Left forelimb (tissue), 1 donor: ENCODE measurements around the gene STUB1.

ENCODE experiments used
- DNase-seq: peaks from one replicate; pipeline ENCODE4 v3.0.0-alpha.2; 2018; ENCODE audit warnings: low spot score

STUB1 gene

GRCh38 chr16:694863-695354 is 14.7 kb downstream of the STUB1 start:
- DNase-seq, result no peak

GRCh38 chr16:695355-696089 is 15.3 kb downstream of the STUB1 start:
- DNase-seq, result no peak

DNA sequence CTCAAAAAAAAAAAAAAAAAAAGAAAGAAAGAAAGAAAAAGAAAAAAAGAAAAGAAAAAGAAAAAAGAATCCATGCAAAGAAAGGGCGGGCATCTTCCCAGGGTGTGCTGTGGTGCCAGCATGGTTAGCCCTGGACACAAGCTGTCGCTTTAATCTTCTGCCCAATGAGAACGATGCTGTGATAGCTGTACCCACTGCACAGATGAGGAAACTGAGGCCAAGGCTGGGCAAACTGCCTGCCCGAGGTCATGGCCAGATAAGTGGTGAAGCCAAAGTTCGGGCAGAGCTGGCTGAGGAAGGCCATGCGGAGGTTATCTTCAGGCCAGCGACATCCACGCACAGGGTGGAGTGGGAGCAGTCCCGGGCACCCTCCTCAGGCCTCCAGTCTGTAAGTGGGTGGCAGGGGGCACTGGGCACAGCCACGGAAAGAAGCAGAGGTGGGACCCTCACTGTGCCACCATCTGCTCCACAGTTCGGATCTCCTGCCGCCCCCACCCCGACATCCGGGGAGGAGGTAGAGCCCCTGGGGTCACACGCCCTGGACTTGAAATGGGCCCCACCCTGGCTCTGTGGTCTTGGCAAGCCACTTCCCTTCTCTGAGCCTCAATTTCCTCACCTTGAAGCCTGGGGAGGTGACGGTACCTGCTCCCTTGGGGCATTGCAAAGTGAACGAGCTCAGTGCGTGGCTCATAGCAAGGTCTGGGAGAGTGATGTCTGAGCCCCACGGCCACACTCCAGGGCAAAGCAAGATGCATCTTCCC is 18.9 kb downstream of the STUB1 start:
- no peak for DNase-seq

DNA sequence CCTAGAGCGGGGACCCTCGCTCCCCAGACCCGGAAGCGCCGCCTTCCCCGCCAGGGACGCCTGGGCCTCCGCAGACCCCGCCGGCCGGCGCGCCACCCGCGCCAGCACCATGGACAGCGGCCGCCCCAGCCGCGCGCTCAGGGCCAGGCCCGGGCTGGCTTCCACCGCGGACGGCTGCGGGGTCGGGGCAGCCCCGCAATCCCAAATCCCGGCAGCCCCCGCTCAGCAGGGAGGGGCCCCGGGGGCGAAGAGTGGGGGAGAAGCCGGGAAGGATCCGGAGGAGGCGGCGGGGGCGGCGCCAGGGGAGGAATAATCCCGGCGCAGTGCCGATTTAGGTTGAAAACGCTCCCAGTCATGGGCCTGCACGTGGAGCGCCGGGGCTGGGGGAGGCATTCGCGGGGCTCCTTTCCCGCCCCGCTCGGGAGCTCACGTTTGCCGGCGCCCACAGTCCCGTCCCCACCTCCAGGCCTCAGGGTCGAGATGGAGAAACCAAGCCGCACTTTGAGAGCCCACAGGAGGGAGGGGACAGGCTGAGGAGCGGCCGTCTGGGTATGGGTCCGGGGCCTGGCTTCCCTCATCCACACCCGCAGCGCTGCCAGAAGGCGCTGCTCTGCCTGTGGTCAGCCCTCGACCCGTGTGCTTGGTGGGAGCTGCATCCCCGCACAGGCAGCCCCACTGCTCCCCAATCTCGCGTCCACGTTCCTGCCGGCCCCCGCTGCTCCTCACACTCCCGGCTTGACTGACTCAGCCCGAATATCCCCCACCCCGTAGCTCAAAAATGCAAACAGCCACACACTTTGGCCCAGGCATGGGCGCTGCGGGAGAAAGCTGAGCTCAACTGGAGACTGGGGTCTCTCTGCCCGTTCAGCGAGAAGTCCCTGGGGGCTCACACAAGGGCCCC is 20.7 kb downstream of the STUB1 start:
- no peak for DNase-seq

DNA sequence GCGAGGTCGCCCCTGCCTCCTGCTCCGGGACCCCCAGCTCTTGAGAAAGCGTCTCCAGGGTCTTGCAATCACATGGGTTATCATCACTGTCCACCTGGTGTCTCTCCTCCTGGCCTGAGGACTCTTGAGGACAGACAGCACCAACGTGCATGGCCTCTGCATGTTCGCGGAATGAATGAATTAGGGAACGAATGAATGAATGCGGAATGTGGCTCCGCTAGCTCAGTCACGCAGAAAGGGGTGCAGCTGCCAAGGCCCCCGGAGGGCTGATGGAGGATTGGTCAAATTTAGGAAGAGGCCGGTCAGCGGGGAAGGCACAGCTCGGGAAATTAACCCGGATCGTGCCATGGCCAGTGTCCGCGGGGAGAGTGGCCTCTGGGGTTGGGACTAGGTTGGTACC is 22.1 kb downstream of the STUB1 start:
- no peak for DNase-seq

DNA sequence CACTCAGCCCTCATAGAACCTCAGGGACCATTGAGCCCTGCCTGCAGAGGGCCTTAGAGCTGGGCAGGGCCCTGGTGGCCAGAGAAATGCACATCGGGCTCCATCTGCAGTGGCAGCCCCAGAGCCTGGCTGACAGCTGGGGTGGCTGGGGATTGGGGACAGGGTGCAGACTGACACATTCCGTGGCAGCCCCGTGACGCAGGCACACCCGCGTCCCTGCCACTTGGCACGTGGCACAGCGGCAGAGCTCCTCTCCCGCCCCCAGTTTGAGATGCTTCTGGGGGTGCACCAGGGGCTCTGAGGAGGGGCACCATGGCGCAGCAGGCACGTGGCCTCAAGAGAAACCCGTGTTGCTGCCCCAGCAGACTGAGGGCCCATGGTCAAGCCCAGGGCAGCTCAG is 23.2 kb downstream of the STUB1 start:
- no peak for DNase-seq

DNA sequence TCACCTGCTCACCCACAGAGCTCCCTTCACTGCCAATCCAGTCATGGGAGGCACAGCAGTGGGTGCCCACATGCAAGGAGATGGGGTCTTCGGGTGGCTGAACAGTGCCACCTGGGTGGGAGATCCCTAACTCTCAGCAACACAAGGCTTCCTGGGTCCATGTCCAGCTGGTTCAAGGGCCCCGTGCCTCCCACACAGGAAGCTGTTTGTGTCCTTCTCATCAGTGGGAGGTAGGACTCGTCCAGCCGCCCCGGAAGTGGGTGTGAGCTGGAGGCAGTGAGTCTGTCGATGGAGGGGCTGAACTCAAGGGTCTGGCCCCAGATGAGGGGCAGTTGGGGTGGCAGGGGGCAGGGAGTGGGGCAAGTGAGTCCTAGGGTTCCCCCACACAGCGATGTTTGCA is 23.8 kb downstream of the STUB1 start:
- no peak for DNase-seq

GRCh38 chr16:704552-705380 is 24.6 kb downstream of the STUB1 start:
- DNase-seq, result no peak

DNA sequence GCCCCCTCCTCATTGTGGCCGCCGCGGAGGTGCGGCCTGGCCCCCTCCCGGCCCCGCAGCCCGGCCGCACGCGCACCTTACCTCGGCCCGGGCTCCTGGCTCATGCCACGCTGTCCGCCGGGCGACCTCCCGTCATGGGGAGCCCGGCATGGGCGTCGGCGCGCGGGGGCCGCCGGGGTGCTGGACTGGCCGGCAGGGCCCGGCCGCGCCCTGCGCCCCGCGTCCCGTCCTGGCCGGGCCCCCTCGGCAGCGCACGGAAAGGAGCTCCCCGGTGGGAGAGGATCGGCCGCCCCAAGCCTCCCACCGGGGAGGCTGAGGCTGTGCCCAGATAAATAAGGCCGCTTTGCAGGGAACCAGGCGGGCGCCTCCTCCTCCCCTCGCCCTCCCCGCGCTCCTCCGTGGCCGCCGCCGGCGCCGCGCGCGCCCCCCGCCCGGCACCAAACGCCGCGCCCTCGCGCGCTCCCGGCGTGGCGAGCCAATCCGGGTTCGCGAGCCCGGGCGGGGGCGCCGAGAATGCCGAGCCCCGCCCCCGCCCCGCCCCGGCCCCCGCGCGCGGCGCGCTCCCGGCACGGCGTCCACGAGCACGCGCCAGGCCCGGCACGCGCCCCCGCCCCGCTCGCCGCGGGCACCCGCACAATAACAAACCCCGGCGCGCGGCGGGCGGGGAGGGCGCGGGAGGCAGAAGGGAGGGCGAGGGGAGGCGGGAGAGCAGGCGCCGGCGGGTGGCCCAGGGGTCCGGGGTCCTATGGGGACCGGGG is 25.4 kb downstream of the STUB1 start, which contains the start of gene FBXL16:
TSS of gene FBXL16 (minus strand) at position 371 of the 758 bp plus-strand sequence. CDS start 8,396 bp downstream, outside the sequence.
- no peak for DNase-seq

DNA sequence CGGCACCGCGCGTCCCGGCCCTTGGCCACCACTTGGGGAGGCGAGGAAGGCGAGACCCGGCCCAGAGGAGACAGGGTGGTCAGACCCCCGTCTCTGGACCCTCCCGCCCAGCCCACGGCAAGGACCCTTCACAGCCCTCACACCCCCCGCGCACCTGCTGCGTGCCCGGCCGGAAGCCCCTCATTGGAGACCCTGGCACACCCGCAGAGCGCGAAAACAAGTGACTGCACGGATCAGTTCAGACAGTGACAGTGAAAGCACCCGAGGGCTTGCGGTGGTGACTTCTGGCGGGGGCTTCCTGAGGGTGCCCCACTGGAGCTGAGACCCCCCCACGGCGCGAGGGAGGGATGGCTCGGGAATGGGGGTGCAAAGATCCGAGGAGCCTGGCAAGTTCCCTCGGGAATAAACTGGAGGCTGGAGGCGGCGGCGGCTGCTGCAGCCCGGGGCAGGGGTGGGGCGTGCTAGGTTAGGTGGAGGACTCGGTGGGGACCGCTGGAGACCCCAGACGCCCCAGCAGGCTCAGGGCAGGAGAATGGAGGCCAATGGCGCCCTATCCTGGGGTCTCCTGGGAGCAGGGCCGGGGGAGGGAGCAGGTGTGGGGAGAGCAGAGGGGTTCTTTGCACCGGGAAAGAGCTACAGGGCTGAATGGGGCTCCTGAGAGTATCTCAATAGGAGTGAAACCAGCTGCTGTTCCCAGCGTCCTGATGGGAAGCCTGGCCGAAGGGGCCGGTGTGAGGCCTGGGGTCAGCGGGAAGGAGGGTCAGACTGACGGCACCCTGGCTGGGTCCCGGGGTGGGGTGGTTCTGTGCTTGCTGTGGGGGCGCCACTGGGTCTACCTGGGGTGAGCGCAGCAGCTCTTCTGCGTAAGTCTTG is 26.2 kb downstream of the STUB1 start:
- no peak for DNase-seq

DNA sequence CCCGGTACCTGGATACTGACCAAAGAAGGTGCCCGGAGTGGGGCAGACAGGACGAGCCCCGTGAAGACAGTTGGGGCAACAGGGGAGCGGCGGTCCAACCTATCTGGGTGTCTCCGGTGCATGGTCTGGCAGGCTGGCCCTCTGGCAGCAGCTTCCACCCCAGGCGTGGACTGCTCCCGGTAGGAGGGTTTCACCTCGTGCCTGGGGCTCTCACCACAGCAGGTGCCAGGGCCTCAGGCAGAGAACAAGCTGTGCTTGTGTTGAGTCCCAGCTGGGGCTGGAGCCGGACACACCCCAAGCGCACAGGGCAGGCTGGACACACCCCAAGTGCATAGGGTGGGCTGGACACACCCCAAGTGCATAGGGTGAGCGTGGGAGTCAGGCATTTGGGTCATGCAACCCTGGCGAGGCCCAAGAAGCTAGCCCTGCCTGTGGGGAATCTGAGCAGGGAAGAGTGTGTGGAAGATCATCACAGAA is 26.9 kb downstream of the STUB1 start:
- no peak for DNase-seq

DNA sequence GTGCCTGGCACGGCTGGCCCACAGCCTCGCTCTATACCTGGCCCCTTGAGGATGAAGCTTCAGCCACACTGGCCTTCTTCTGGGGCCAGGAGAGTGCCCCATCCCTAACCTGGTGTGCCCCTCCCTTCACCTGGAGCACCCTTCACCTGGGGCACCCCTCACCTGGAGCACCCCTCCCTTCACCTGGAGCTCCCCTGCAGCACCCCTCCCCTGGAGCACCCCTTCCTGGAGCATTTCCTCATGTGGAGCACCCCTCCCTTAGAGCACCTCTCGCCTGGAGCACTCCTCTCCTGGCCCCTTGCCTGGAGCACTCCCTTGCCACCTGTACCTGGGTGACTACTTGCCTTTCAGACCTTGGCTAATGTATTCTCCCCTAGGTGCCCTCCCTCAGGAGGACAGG is 27.8 kb downstream of the STUB1 start:
- no peak for DNase-seq

DNA sequence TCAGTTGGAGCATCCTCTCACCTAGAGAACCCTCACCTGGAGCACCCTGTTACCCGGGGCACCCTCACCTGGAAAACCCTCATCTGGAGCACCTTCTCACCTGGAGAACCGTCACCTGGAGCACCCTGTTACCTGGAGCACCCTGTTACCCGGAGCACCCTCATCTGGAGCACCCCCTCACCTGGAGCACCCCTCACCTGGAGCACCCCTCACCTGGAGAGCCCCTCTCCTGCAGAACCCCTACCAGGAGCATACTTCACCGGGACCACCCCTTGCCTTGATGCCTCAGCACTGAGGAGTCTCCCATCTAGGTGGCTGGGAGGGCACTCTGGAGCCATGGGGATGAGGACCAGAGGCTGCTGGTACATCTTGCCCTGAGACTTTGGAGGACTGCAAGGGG is 28.7 kb downstream of the STUB1 start:
- DNase-seq, result no peak

DNA sequence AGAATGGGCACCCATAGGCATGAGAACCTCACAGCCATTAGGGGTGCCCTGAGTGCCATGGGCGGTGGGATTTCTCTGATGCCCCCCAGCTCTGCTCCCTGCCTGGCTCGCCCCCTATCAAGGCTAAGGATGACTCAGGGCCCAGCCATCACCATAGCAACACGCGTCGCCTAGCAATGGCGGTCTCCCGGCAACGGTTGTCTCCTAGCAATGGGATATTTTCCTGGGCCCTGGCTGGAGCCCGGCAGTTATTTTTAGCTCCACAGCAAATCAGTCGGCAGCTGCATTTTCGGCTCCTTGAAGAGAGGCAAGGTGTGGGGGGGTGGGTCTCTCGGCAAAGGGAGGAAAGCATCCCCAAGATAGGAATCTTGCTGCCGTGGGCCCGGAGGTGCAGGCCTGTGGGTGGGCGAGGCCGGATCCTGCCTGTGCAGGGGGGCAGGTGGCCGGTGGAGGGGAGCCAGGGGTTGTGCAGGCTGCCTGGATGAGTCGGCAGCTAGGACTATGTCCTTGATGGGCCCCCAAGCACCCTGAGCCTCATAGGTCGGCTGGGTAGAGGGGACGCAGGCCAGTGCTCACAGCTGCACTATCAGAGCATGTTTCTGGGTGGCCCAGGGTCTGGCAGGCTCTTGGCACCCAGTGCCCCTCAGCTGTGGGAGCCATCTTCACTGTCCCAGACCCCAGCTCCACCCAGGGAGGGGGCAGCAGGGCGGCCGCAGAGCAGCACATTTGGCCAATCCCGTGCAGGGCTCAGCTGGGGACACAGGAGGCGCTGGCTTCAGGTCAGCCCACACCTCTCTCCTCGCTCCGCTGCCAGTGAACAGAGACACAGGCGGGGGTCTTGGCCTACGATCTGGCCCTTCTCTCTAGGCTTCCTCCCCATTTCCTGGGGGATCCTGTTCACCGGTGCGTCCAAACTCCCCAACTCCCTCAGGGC is 29.6 kb downstream of the STUB1 start:
- DNase-seq, result no peak

- no peak for DNase-seq
Observed at GRCh38 chr16:710500-711075, 30.4 kb downstream of the STUB1 start.

DNA sequence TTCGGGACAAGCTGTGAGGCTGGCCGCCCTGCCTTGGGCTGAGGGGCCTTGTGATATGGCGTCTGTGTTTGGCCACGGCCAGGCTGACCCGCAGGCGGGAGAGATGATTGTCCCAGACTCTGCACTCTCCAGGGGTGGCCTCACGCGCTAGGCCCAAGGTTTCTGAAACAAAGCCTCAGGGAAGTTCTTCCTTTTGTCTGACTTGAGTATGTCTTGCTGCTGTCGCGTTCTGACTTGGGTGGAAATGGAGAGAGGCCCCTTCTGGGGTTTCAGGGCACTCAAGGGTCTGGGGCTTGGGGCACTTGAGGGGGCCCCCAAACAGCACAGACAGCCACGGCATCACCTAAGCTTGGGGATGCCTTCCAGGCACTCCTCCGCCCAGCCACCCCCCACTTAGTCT is 30.9 kb downstream of the STUB1 start:
- DNase-seq, result no peak

DNA sequence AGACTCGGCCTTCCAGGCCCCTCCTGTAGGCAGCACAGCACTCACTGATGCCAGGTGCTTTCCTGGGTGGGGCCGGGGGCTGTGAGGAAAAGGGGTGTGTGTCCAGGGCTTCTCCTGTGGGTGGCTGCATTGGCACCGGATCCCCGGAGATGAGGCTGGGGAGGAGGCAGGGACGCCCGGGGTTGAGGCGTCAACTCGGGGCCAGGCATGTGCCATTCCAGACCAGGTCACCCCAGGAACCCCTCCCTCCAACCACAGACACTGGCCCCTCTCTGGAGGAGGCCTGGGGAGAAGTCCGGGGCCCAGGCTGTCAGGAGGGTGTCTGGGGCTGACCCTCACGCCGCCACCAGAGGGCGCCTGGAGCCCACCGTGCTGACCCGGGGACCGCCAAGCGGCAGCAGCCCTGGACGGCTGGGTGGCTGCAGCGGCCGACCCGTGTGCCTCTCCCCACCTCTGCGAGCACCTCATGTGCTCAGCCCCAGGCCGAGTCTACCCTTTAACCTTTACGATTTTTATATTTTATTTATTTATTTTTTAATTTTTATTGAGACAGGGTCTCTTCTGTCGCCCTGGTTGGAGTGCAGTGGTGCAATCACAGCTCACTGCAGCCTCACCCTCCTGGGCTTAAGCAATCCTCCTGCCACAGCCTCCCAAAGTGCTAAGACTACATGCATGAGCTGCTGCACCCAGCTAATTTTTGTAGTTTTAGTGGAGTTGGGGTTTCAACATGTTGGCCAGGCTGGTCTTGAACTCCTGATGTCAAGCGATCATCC is 31.5 kb downstream of the STUB1 start:
- DNase-seq, result peak; percentile 85
